ENCODE data around the gene OTUB2.

The OTUB2 gene

DNA sequence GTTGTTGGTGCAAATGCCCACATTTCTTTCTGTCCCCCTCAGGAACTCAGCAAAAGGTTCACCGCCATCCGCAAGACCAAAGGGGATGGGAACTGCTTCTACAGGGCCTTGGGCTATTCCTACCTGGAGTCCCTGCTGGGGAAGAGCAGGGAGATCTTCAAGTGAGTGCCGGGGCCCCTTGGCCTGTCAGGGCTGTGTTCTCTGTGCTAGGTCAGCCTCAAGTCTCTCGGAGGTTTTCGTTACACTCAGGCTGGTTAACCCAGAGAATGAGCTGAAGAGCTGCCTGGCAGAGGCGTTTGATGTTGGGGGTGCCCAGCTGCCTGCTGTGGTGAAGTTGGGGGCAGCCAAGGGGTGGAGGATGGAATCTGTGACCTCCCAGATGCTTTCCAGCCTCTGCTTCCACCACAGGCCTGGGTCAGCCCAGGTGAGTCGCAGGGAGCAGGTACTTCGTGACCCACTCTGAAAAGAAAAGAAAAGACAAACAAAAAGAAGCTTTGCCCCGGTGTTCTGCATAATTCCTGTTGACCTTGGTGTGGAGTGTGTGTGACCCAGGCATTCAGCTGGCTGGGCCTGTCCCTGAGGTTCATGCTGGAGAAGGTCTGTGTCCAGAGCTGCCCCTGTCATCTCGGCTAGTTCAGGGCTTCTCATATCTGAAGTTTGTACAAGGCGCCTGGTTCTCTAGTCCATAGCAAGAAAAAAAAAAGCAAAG lies 12.9 kb downstream of the OTUB2 start:
- no peak overlapping the region for H3K4me3 ChIP-seq (ENCODE audit: low read length)

DNA sequence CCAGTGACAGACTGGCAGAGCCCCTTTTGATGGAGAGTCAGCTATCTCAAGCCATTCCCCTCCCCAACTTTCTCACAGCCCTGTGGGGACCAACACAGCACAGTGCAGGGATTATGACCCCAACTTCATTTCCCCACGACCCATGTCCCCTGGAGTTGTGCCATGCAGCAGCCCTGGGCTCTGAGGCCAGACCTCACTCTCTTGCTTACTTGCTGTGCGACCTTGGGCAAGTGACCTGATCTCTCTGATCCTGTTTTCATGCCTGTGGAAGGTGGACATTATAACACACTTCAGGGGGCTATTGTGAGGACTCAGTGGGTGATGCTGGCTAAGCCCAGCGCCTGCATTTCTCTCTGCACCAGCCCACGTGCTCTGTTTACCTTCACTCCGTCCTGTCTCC lies 14.1 kb downstream of the OTUB2 start:
- TF ChIP-seq, protein P1, sequence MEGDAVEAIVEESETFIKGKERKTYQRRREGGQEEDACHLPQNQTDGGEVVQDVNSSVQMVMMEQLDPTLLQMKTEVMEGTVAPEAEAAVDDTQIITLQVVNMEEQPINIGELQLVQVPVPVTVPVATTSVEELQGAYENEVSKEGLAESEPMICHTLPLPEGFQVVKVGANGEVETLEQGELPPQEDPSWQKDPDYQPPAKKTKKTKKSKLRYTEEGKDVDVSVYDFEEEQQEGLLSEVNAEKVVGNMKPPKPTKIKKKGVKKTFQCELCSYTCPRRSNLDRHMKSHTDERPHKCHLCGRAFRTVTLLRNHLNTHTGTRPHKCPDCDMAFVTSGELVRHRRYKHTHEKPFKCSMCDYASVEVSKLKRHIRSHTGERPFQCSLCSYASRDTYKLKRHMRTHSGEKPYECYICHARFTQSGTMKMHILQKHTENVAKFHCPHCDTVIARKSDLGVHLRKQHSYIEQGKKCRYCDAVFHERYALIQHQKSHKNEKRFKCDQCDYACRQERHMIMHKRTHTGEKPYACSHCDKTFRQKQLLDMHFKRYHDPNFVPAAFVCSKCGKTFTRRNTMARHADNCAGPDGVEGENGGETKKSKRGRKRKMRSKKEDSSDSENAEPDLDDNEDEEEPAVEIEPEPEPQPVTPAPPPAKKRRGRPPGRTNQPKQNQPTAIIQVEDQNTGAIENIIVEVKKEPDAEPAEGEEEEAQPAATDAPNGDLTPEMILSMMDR (conservative IDR thresholded peaks at IDR 0.05; ENCODE audit: low read length) = no peak
- no peak overlapping the region for H3K4me3 ChIP-seq (ENCODE audit: low read length)
- DNase-seq (ENCODE audit: low read depth) = no peak

More for the DNA sequence above, 12.9 kb downstream of the OTUB2 start:
- TF ChIP-seq, protein P1 (conservative IDR thresholded peaks at IDR 0.05; ENCODE audit: low read length) = no peak
- no peak for DNase-seq (ENCODE audit: low read depth)

DNA sequence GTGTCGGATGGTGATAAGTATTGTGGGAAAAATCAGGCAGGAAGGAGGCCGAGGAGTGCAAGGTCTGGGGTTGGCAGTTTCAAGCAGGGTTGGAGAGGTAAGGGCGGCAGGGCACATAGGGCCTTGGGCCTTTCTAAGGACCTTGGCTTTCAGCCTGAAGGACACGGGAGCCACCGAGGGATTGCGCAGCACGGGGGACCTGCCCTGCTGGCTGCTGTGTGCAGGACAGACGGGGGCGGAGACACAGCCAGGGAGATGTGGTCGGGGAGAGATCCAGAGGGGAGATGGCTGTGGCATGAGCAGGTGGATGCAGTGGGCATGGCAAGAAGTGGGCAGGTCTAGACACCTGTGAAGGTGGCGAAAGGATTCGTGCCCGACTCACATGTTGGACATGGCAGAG lies 14.7 kb downstream of the OTUB2 start:
- TF ChIP-seq, protein P1 (conservative IDR thresholded peaks at IDR 0.05; ENCODE audit: low read length) = no peak
- DNase-seq (ENCODE audit: low read depth) = no peak

DNA sequence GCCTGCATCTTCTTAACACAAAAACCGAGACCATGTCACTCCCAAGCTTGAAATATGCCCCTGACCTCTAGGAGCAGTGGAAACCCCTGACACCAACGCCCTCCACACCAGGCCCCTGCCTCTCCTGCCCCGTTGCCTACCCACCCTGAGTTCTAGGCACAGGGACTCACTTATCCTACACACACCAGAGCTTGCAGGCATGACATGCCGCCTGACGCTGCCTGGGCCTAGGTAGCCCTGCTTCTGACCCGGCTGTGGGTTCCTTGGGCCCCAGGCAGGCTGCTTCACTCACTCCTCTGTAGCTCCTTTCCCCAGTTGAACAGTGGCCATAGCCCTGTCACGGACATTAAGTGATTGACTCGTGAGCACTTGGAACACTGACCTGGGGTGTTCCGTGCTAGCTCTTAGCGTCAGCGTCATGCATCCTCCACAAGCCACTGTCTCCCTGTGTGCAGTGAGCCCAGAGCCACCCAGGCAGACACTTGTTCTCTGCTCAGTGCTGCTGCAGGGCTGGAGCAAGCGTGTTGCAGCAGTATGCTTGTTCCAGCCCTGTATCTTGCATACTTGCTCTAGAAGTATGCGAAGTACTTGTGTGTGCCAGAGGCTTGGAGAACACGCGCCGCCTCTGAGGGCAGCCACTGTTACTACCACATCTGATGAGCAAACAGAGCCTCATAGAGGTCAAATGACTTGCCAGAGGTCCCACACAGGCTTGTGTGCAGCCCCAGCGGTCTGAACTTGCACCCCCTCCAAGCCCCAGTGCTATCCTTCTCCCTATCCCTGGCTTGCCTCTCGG lies 15.6 kb downstream of the OTUB2 start:
- TF ChIP-seq, protein P1 (conservative IDR thresholded peaks at IDR 0.05; ENCODE audit: low read length) = no peak
- peak; percentile 86 for DNase-seq (ENCODE audit: low read depth)
- no peak overlapping the region for H3K4me3 ChIP-seq (ENCODE audit: low read length)

More for the DNA sequence above, 14.7 kb downstream of the OTUB2 start:
- no peak overlapping the region for H3K4me3 ChIP-seq (ENCODE audit: low read length)

DNA sequence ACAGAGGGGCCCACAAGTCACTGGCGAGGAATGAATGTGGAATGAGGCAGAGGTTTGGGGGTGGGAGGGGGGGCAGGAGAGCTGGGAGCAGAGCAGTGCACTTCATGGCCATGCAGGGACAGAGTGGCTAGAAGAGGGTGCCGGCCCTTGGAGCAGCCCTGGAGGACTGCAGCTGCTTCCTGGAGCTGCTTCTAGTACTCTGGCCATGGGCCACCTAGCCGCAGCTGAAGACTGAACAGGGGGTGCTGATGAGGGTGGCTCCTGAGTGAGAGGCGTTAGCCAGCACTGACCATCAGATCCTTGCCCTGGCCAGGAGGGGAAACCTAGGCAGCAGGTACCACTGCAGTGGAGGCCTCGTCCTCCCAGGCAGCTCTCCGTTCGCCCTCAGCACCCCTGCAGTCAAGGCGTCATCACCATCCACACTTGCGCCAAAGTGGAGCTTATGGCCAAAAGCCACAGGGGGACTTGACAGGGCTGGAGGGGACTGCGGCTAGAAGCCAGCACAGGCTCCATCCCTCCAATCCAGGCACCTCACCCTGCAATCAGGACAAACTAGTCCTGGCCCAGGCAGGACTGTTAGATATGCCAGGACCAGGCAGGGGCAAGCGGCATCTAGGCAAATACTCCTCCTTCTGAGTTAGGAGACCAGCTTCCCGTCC lies 16.4 kb downstream of the OTUB2 start:
- DNase-seq (ENCODE audit: low read depth) = no peak
- no peak overlapping the region for H3K4me3 ChIP-seq (ENCODE audit: low read length)
- TF ChIP-seq, protein P1 (conservative IDR thresholded peaks at IDR 0.05; ENCODE audit: low read length) = no peak

DNA sequence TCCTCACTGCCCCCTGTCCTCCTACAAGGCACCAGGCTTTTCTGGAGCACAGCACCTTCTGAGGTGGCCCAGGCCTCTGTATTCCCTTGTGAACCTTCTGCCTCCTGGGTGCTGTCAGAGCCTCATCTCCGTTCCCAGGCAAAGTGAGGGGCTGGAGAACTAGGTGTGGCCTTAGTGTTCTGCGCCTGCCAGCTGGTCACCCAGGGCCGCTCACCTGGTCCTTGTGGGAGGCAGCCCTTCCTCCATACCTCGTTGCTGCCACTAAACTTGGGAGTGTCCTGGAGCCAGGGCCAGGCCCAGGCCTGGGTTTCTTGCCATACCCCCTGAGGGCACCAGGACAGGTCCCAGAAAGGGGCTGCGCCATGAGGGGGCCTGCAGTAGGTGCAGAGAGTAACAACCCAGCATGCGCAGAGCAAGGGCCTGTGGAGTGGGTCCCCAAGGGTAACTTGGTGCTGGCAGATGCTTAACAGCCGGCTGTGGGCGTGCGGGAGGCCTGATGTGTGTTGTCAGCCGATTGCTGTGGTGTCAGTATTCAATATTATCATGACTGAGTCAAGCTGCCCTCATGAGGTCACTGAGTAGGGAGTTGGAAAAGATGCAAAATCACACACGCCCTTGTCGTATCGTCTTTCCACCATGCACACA lies 17.1 kb downstream of the OTUB2 start:
- DNase-seq (ENCODE audit: low read depth) = no peak
- TF ChIP-seq, protein P1 (conservative IDR thresholded peaks at IDR 0.05; ENCODE audit: low read length) = no peak
- H3K4me3 ChIP-seq (ENCODE audit: low read length) = no peak overlapping the region
